Kasumi-1 (cell line): Measurements from ENCODE around the gene LPGAT1.
"Not testable (repeated sequence)": the region's sequence is repeated elsewhere in the genome, so short reads cannot be mapped to it uniquely, and the experiment has no call there.

ENCODE experiments used
- DNase-seq, 2 experiments: peaks; one replicate each; lab custom pipeline; 2025; lab: John Stamatoyannopoulos, UW

LPGAT1 gene

GRCh38 chr1:211735208-211736170 lies 95.1 kb downstream of the LPGAT1 start:
- no peak for DNase-seq

GRCh38 chr1:211734791-211735190 lies 95.8 kb downstream of the LPGAT1 start:
- no peak for DNase-seq

DNA sequence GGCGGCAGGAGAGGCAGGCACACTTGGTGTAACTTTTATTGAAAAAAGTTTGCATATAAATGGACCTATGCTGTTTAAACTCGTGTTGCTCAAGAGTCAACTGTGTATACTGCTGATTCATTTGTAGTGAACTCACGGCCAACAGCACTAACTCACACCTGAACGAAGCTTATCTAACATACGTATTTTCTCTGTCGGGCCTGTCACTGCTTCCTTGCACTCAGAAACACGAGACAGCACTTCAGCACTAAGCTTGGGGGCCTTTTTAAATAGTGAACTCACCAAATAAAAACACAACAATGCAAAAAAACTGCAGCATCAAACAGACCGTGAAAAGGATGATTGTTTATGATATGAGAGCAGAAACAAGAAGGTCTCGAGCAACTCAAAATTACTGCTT lies 96.2 kb downstream of the LPGAT1 start:
- no peak for DNase-seq

DNA sequence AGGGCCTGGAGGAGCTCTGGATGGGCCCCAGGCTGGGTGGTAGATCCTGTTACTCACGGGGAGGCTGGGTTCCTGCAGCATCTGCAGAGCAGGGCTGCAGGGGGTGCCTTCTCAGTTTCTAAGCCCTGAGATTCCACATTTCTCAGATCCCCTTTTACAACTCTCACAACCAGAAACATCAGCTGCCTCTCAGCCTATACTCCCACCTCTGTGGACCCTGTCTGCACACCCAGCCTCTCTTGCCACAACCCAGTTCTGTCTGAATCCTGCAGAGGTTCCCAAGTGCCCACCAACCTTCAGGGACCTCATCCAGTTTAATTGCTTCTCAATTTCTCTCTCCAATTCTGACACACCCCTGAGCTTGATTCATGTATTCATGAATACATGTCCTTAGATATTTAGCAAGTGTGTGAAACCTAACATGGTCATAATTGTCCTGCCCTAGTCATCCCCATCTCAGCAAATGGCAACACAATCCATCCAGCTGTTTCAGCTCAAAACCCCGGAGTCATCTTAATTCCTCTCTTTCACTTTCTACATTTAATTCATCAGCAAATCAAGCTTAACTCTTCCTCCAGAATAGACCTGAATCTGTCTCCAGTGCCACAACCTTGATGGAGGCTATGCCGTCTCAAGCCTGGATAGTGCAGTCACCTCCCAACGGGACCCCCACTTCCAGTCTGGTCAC lies 98.1 kb downstream of the LPGAT1 start:
- no peak for DNase-seq

GRCh38 chr1:211731456-211732292 lies 98.9 kb downstream of the LPGAT1 start:
- no peak for DNase-seq

DNA sequence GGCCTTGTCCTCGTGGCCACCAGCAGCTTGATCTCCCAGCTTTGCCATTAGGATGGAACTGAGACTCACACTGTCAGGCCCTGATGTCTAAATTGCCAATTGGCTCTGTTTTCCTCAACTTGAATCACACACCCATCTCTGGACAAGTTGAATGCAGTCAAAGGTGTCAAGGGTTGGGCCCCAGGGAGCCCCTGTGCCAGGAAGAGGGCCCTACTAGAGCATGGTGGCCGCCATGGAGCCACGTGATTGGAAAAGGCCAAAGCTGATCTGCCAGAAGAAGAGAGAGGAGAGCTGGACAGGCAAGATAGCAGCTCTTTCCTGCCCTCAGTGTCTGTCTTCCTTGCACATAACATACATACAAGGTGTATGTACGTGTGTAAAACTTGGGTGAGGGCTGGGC lies 100.2 kb downstream of the LPGAT1 start:
- DNase-seq = no peak

GRCh38 chr1:211729238-211729637 lies 101.3 kb downstream of the LPGAT1 start:
- DNase-seq = no peak

GRCh38 chr1:211726467-211726995 lies 104.0 kb downstream of the LPGAT1 start:
- no peak for DNase-seq

DNA sequence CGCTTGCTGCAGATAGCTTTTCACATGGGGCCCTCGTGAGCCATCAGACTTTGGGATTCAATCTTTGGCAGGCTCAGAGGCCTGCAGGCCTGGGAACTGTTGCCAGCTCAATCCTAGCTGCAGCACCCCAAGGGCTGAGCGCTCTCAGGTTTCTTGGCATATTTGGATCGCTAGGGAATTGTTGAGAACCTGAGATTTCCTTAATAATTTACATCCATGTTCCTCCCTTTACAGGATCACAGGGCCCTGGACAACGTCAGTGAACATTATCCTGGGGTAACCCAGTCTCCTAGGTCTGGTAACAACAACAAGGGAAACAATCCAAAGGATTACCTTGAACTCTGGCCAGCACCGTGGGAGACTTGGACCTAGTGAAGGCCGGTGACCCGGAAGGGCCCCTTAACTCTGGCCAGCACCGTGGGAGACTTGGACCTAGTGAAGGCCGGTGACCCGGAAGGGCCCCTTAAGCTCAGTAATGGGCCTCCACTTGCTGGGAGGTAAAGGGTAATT lies 105.8 kb downstream of the LPGAT1 start:
- DNase-seq = no peak

GRCh38 chr1:211723273-211723672 lies 107.3 kb downstream of the LPGAT1 start:
- no peak for DNase-seq

GRCh38 chr1:211722277-211723175 lies 108.0 kb downstream of the LPGAT1 start:
- no peak for DNase-seq

GRCh38 chr1:211716555-211716954 lies 114.0 kb downstream of the LPGAT1 start:
- not testable (repeated sequence) for DNase-seq

DNA sequence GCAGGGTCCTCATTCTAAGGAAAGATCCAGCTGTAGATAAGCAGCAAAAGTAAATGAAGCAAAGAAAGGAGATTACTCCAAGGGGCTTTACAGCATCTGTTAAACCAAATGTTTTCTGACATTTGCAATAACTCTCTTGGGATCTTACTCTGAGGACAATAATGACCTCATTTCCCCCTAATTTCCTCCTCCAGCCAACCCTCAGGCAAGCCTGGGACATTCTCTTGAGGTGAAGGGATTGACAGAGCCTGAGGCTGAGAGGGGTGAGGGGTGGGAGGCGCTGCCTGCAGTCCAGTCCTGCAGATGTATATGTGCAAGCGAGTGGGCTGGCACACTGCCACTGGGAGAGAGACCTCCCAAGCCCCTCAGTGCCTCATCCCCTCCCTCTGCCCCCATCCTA lies 114.6 kb downstream of the LPGAT1 start:
- DNase-seq = no peak

GRCh38 chr1:211714154-211714553 lies 116.4 kb downstream of the LPGAT1 start:
- no peak for DNase-seq

GRCh38 chr1:211713231-211713630 lies 117.3 kb downstream of the LPGAT1 start:
- no peak for DNase-seq

DNA sequence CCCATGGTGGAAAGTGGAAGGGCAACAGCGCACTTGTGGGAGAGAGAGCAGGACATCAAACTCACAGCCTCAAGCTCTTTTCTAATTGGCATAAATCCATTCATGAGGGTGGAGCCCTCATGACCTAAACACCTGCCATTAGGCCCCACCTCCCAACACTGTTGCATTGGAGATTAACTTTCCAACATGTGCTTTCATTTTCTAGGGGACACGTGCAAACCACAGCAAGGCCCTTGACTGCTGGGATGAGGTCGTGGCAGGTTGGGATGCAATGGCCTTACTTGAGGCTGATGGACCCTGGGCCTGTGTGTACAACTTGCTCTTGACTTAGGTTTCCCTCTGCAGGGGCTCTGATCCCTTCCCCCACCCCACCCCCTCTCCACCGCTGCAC lies 119.3 kb downstream of the LPGAT1 start:
- no peak for DNase-seq

- no peak for DNase-seq
Observed at GRCh38 chr1:211710566-211711314, 119.8 kb downstream of the LPGAT1 start.

DNA sequence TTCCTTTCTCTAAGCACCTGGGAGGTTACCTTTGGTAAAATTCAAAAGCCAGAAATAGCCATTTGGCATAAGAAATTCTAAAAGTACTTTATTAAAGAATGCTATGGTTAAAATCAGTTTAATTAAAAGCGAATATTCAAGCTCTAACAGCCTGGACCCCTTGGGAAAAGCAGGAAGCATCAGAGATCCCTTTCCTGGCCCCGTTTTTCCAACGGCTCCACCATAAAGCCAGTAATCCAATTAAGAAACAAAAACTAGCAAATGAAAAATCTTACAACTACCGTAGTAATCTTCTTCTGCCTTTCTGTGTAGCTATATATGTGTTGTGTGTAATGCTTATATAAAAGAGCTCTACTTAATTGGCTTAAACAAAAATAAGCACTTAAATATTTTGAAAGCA lies 121.6 kb downstream of the LPGAT1 start:
- no peak for DNase-seq

DNA sequence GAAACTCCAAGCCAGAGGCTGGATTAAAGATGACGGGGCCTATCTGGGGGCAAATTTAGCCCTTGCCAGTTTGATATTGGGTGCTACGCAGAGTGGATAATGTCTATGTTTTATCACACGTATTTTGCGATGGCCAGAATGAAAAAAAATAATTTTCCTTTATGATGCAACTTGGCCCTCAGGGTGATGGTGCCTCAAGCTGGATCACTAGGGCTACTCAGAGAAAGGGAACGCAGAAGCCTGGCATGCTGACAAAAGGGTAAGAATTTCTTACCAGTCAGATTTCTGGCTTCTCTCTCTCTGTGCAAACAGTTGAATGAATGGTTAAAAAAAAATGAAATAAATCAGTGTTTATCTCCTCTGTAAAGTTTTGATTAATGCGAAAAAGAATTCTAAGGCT lies 122.6 kb downstream of the LPGAT1 start:
- DNase-seq = no peak

DNA sequence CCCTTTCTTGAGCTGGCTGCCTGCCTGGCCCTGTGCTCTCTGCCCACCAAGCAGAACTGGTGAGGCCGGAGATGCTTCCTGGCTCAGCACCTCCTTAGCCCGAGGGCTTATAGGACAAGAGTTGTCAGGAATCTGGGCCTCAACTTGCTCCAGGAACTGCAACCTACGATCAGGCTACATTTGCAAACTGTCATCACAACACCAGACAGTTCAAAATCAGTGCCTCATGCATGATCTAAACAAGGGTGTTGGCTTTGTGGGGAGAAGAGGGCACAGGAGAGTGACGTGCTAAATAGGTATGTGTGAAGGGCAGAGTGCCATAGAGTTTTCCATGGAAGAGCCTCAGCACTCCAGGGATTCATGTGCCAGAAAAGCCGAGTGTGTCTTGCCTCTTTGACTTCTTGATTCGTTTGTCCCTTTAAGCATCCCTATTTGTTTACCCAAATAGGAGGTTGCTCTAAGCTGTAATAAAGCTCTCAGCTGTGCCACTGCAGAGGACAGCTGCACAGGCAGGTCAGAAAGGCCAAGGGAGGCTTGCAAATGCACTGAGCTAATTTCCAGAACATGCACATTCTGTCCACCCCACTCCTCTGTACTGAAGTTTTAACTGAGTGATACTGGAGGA lies 125.0 kb downstream of the LPGAT1 start:
- DNase-seq = no peak
